ENCODE data around the gene CBLN4.
A peak's percentile ranks its signal among the peaks of the same experiment; 100 is the strongest.

Gene CBLN4

GRCh38 chr20:56004611-56005388 lies 519 bp downstream of the CBLN4 start:
- no peak for TF ChIP-seq CTCF (conservative IDR thresholded peaks at IDR 0.05)
- no peak overlapping the region for H3K27ac ChIP-seq

- TF ChIP-seq CTCF (conservative IDR thresholded peaks at IDR 0.05), result no peak
- no peak overlapping the region for H3K27ac ChIP-seq
Observed at GRCh38 chr20:56004007-56004406, 1.3 kb downstream of the CBLN4 start.

GRCh38 chr20:56002908-56003800 lies 2.2 kb downstream of the CBLN4 start:
- TF ChIP-seq CTCF (conservative IDR thresholded peaks at IDR 0.05), result no peak
- H3K27ac ChIP-seq, result peak overlapping the region; percentile 11; the same call in 1 of the 2 replicates

GRCh38 chr20:56001890-56002289 lies 3.4 kb downstream of the CBLN4 start:
- TF ChIP-seq CTCF (conservative IDR thresholded peaks at IDR 0.05), result no peak

GRCh38 chr20:56001106-56001785 lies 4.1 kb downstream of the CBLN4 start:
- no peak for TF ChIP-seq CTCF (conservative IDR thresholded peaks at IDR 0.05)
- H3K27ac ChIP-seq, result no peak overlapping the region

More at GRCh38 chr20:56001890-56002289, 3.4 kb downstream of the CBLN4 start:
- no peak overlapping the region for H3K27ac ChIP-seq

GRCh38 chr20:55978550-55978949 lies 26.8 kb downstream of the CBLN4 start:
- no peak for TF ChIP-seq CTCF (conservative IDR thresholded peaks at IDR 0.05)

More at GRCh38 chr20:55978550-55978949, 26.8 kb downstream of the CBLN4 start:
- H3K27ac ChIP-seq, result peak overlapping the region; percentile 52
